NB4 (cell line): ENCODE results near the gene FAM210B.
"Not testable (repeated sequence)": the region's sequence is repeated elsewhere in the genome, so short reads cannot be mapped to it uniquely, and the experiment has no call there.

ENCODE experiments used
- DNase-seq: peaks from one replicate; pipeline ENCODE4 v3.0.0; 2010; ENCODE audit warnings: low read depth
- H3K4me3 ChIP-seq: one replicate; pipeline ENCODE4 v1.5.1; 2011; ENCODE audit warnings: mild to moderate bottlenecking, low read depth, low read length, moderate library complexity
- MAX ChIP-seq: IDR thresholded peaks from 2 replicates; pipeline ENCODE4 v1.6.1; 2011; ENCODE audit warnings: low read depth, low read length
- MYC ChIP-seq: IDR thresholded peaks from 2 replicates; pipeline ENCODE4 v1.6.1; 2011; ENCODE audit warnings: low read depth, low read length
- POLR2A ChIP-seq: IDR thresholded peaks from 2 replicates; pipeline ENCODE4 v1.6.1; 2011; ENCODE audit warnings: mild to moderate bottlenecking; ENCODE audit not compliant: insufficient read length; ENCODE audit errors: extremely low read depth
- TF ChIP-seq, protein P1 (sequence below): IDR thresholded peaks from one replicate; pipeline ENCODE4 v1.5.1; 2012; ENCODE audit warnings: low read depth, low read length

FAM210B gene

DNA sequence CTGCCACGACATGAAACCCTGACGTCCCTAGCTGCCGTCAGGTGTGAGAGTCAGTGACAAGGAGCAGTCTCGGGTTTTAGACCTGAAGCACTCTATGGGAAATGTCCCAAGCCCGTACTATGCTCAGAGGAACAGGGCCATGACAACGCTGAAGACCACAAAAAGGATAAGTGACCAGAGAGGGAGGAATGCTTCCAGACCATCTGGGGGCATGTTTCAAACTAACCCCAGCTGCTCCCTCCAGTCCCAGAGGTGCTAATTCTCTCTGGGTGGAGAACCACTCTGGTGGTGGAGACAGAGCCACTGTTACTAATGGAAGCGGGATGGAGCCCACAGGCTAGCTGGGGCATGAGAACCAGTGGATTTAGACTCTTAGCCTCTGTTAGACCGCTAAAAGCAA is 24.6 kb downstream of the FAM210B start:
- no peak overlapping the region for H3K4me3 ChIP-seq
- no peak for TF ChIP-seq MYC
- TF ChIP-seq, protein P1, sequence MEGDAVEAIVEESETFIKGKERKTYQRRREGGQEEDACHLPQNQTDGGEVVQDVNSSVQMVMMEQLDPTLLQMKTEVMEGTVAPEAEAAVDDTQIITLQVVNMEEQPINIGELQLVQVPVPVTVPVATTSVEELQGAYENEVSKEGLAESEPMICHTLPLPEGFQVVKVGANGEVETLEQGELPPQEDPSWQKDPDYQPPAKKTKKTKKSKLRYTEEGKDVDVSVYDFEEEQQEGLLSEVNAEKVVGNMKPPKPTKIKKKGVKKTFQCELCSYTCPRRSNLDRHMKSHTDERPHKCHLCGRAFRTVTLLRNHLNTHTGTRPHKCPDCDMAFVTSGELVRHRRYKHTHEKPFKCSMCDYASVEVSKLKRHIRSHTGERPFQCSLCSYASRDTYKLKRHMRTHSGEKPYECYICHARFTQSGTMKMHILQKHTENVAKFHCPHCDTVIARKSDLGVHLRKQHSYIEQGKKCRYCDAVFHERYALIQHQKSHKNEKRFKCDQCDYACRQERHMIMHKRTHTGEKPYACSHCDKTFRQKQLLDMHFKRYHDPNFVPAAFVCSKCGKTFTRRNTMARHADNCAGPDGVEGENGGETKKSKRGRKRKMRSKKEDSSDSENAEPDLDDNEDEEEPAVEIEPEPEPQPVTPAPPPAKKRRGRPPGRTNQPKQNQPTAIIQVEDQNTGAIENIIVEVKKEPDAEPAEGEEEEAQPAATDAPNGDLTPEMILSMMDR: no peak
- no peak for TF ChIP-seq POLR2A
- TF ChIP-seq MAX: no peak
- DNase-seq: no peak

GRCh38 chr20:56385130-56385529 is 26.4 kb downstream of the FAM210B start:
- DNase-seq: no peak
- no peak overlapping the region for H3K4me3 ChIP-seq
- TF ChIP-seq MAX: no peak
- TF ChIP-seq MYC: no peak
- no peak for TF ChIP-seq POLR2A

DNA sequence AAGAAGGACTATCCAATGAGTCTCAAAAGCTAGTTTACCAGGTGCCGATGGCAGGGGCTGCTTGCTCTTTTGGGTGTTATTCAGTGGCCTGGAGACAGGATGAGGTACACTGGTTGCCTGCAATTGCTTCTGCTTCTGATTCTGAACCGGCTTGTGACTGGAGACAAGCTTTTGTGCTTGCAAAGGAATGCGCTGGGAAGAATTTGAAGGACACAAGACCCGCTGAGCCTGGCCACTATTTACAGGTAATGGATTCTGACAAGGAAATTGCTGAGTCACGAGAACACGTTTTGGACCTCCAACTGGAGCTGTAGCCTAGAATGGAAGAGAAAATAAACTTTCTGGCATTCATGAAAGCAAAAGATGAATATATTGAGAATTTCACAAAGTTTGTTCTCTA is 27.4 kb downstream of the FAM210B start:
- no peak overlapping the region for H3K4me3 ChIP-seq
- no peak for DNase-seq
- TF ChIP-seq, protein P1: no peak
- no peak for TF ChIP-seq MYC
- TF ChIP-seq MAX: no peak
- no peak for TF ChIP-seq POLR2A

DNA sequence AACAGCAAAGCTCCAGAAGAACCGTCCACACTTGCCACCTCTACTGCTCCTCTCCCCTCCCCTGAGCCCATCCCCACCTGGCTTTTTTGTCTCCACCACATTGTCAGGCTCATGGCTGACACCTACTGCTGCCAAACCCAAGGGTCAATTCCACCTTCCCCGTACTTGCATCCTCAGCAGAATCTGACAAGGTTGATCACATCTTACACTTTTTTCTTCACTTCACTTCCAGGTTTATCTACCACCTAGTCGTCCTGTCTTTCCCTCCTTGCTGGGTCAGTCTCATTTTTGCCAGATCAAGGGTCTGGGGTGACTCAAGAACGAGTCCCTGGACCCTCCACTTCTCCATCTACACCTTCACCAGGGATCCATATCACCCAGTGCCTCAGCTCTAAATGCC is 30.1 kb downstream of the FAM210B start:
- TF ChIP-seq MAX (no peak), MYC (no peak)
- peak overlapping the region; percentile 0 for H3K4me3 ChIP-seq
- no peak for DNase-seq

DNA sequence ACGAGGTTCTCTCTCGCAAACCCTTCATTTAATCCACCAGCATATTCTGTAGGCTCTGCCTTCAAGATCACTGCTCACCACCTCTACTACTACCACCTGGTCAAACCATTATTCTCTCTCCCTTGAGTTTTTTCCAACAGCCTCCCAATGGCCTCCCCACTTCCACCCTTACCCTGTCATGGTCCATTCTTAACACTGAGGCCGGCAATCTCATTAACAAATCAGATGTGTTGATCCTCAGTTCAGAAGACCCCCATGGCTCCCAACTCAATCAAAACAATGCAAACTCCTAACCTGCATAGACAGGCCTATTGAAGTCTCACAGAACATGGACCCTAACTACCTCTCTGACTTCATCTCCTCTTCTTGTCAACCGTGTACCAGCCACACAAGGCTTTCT is 31.0 kb downstream of the FAM210B start:
- no peak for DNase-seq
- TF ChIP-seq MAX (no peak), MYC (no peak), POLR2A (no peak)
- TF ChIP-seq, protein P1: no peak
- peak overlapping the region; percentile 14 for H3K4me3 ChIP-seq

GRCh38 chr20:56390396-56390795 is 31.6 kb downstream of the FAM210B start:
- peak overlapping the region; percentile 97 for H3K4me3 ChIP-seq
- not testable (repeated sequence) for DNase-seq

DNA sequence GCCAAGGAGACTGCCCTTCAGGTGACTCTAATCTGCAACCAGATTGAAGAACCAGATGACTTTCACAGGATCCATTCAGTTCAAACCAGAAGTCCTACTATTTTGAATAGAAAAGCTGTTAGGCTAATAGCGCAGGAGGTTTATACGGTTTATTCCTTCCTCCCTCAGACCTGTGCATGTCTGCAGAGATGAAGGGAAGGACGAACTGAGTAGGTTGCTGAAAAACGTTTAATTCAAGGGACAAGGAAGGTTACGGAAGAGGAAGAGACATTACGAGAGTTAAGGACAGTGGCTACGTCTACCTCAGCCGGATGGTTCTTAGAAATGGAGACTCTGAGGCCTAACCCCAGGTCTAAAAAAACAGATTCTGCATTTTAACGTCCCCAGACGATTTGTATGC is 32.3 kb downstream of the FAM210B start:
- TF ChIP-seq POLR2A (no peak), MYC (no peak), MAX (no peak)
- TF ChIP-seq, protein P1: no peak
- peak overlapping the region; percentile 97 for H3K4me3 ChIP-seq
- peak; percentile 54 for DNase-seq
